ENCODE results near the gene RPE65. TPM values are rescaled to one million over a fixed set of nuclear protein-coding genes. Genes with fewer than 3 reads are reported as not detected.
A peak's percentile ranks its signal among the peaks of the same experiment; 100 is the strongest.
"Not testable (repeated sequence)": the region's sequence is repeated elsewhere in the genome, so short reads cannot be mapped to it uniquely, and the experiment has no call there.

Gene RPE65
- total and polyA plus RNA-seq, 2 experiments from 2014 or later: not detected

- H2AFZ ChIP-seq: no peak overlapping the region
- no peaks in the 10 kb centered on the region for H3K4me1 ChIP-seq (ENCODE audit: insufficient read depth)
- Mint-ChIP-seq H3K4me1 (no peaks in the 10 kb centered on the region; the same call in 2 of the 3 replicates), H3K4me3 (no peak overlapping the region), H3K36me3 (ENCODE audit: low read depth) (no peaks in the 10 kb centered on the region), H3K9me3 (no peaks in the 10 kb centered on the region), H3K27ac (no peak overlapping the region), H3K27me3 (ENCODE audit: insufficient read depth, low read depth, poor library complexity) (peaks cover 2% of the 10 kb centered on the region)
- ATAC-seq: no peak
- H3K27me3 ChIP-seq (ENCODE audit: insufficient read depth): no peaks in the 10 kb centered on the region
- H3K4me2 ChIP-seq: no peak overlapping the region
- no peak for DNase-seq (ENCODE audit: low spot score)
- no peak overlapping the region for H3K4me3 ChIP-seq
- H3K27ac ChIP-seq (ENCODE audit: low read depth): no peak overlapping the region
- H3K36me3 ChIP-seq (ENCODE audit: insufficient read depth): no peaks in the 10 kb centered on the region
- TF ChIP-seq, protein P1, sequence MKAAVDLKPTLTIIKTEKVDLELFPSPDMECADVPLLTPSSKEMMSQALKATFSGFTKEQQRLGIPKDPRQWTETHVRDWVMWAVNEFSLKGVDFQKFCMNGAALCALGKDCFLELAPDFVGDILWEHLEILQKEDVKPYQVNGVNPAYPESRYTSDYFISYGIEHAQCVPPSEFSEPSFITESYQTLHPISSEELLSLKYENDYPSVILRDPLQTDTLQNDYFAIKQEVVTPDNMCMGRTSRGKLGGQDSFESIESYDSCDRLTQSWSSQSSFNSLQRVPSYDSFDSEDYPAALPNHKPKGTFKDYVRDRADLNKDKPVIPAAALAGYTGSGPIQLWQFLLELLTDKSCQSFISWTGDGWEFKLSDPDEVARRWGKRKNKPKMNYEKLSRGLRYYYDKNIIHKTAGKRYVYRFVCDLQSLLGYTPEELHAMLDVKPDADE (IDR thresholded peaks at IDR 0.05): no peak
- TF ChIP-seq ZNF331 (CRISPR knock-in tag; IDR thresholded peaks at IDR 0.05; ENCODE audit: low read depth): no peak
- TF ChIP-seq ZNF462 (CRISPR knock-in tag; IDR thresholded peaks at IDR 0.05): no peak
- TF ChIP-seq NANOG (IDR thresholded peaks at IDR 0.05; ENCODE audit: borderline replicate concordance): no peak
- TF ChIP-seq POLR2AphosphoS5 (IDR thresholded peaks at IDR 0.05; ENCODE audit: low read depth): no peak
- TF ChIP-seq STAT1 (IDR thresholded peaks at IDR 0.05; ENCODE audit: unreplicated experiment): no peak
- TF ChIP-seq EZH2phosphoT487 (IDR thresholded peaks at IDR 0.05; ENCODE audit: unreplicated experiment): no peak
- no peaks in the 10 kb centered on the region for H4K20me1 ChIP-seq (replicated peaks; ENCODE audit: insufficient read depth)
- no peaks in the 10 kb centered on the region for H3K79me2 ChIP-seq (replicated peaks; ENCODE audit: insufficient read depth)
- no peaks in the 10 kb centered on the region for H3F3A ChIP-seq (replicated peaks; ENCODE audit: low read depth)
- no peaks in the 10 kb centered on the region for H3K9me2 ChIP-seq (ENCODE audit: insufficient read depth)
Observed at GRCh38 chr1:68401506-68401905, 48.2 kb downstream of the RPE65 start.

DNA sequence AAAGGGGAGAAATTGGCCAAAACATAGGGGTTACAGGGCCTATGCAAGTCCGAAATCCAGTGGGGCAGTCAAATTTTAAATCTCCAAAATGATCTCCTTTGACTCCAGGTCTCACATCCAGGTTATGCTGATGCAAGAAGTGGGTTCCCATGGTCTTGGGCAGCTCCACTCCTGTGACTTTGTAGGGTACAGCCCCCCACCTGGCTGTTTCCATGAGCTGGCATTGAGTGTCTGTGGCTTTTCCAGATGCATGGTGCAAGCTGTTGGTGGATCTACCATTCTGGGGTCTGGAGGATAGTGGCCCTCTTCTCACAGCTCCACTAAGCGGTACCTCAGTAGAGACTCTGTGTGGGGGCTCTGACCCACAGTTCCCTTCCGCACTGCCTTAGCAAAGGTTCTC, 54.2 kb downstream of the RPE65 start:
- not testable (repeated sequence) for H3K4me3 Mint-ChIP-seq; H3K4me1 ChIP-seq (ENCODE audit: insufficient read depth); H3K27ac Mint-ChIP-seq; H3K79me2 ChIP-seq (replicated peaks; ENCODE audit: insufficient read depth); DNase-seq (ENCODE audit: low spot score); H3K36me3 ChIP-seq (ENCODE audit: insufficient read depth); H3K36me3 Mint-ChIP-seq (ENCODE audit: low read depth); H2AFZ ChIP-seq; H4K20me1 ChIP-seq (replicated peaks; ENCODE audit: insufficient read depth); H3K4me2 ChIP-seq; H3K27me3 Mint-ChIP-seq (ENCODE audit: insufficient read depth, low read depth, poor library complexity); ATAC-seq; H3K4me3 ChIP-seq; H3K9me2 ChIP-seq (ENCODE audit: insufficient read depth); H3F3A ChIP-seq (replicated peaks; ENCODE audit: low read depth); H3K9me3 Mint-ChIP-seq; H3K27me3 ChIP-seq (ENCODE audit: insufficient read depth); H3K27ac ChIP-seq (ENCODE audit: low read depth); H3K4me1 Mint-ChIP-seq

GRCh38 chr1:68392474-68392873, 57.3 kb downstream of the RPE65 start:
- H3K4me3 Mint-ChIP-seq; H3K79me2 ChIP-seq (replicated peaks; ENCODE audit: insufficient read depth); H3K4me3 ChIP-seq; H3K9me2 ChIP-seq (ENCODE audit: insufficient read depth); H4K20me1 ChIP-seq (replicated peaks; ENCODE audit: insufficient read depth); H3K27me3 ChIP-seq (ENCODE audit: insufficient read depth); H3K27me3 Mint-ChIP-seq (ENCODE audit: insufficient read depth, low read depth, poor library complexity); H3K4me1 Mint-ChIP-seq; H3K27ac ChIP-seq (ENCODE audit: low read depth); H3F3A ChIP-seq (replicated peaks; ENCODE audit: low read depth); H3K36me3 ChIP-seq (ENCODE audit: insufficient read depth); DNase-seq (ENCODE audit: low spot score); ATAC-seq; H3K4me1 ChIP-seq (ENCODE audit: insufficient read depth); H3K4me2 ChIP-seq; H3K27ac Mint-ChIP-seq; H3K9me3 Mint-ChIP-seq: not testable (repeated sequence)
- peaks cover 12% of the 10 kb centered on the region for H3K36me3 Mint-ChIP-seq (ENCODE audit: low read depth)
- peak overlapping the region; percentile 18; the same call in 1 of the 2 replicates for H2AFZ ChIP-seq

Data from GM23338 (cell line).